Activated CD4-positive, alpha-beta T cell treated with anti-CD3 and anti-CD28 coated beads, Interleukin-2, amount 50 U/mL, for 24 hours (primary cell): ENCODE results near the gene SPATA31D4.

Experiments
- DNase-seq, 2 donors: peaks; one replicate each; pipeline ENCODE4 v3.0.0-alpha.2; 2020; ENCODE audit warnings: low read depth in 1 of 2, low spot score in 1 of 2

Gene SPATA31D4

DNA sequence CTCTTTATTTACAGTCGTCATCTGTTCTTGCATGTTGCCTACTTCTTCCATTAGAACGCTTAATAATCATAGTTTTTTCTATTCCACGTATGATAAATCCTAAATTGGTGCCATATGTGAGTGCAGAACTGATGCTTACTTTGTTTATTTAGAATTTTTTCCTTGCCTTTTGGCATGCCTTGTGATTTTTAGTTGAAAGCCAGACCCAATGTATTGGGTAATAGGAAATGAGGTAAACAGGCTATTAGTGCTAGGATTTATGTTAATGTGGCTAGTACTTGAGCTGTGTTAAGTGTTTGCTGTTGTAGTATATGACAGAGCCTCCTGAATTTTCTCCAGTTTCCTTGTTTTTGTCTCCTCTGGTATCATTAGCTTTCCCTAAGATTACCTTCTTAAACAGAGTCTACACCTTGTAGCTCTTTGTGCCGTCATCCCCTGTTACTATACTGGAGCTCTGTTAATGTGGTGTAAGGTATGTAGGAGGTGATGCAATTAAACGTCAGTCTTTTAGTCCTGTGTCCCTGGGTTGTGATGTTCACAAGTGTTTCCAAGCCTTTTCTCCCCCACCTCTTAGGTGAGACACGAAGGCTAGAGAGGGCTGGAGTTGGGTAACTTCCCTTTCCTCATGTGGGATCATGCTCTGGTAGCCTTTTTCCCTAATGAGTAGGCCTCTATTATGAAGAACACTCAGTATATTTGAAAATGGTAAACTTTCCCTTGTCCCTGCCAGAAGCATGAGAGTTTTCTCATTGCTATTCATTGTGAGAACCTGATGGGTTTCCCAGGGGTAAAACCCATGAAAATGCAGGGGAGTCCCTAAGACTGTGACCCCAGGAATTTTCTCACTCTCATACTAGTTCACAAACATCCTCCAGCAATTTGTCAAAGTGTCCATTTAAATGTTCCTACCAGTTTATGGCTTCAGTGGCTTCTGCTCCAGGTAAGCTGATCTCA, 36.3 kb downstream of the SPATA31D4 start:
- no peak for DNase-seq

GRCh38 chr9:81968026-81968425, 39.8 kb downstream of the SPATA31D4 start:
- DNase-seq = no peak

DNA sequence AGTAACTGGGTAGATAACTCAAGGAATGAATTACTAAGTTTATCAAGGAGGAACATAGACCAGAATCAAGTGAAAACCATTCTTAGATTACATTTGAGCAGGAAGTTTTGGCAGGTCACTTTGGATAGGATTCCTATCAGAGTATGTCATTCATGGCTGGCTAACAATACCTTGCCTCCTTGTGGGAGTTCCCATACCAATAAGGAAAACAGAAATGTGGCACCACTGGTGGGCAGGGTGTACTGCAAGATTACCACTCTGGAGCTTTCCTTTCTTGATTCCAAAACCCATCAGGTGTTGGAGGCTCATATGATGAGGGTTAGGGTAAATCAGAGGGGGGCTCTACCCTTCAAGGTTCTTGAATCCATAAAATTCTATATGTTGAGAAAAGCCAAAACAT, 41.7 kb downstream of the SPATA31D4 start:
- no peak for DNase-seq

GRCh38 chr9:81971727-81972126, 43.5 kb downstream of the SPATA31D4 start:
- DNase-seq = no peak

GRCh38 chr9:81974764-81975163, 46.5 kb downstream of the SPATA31D4 start:
- DNase-seq = no peak

DNA sequence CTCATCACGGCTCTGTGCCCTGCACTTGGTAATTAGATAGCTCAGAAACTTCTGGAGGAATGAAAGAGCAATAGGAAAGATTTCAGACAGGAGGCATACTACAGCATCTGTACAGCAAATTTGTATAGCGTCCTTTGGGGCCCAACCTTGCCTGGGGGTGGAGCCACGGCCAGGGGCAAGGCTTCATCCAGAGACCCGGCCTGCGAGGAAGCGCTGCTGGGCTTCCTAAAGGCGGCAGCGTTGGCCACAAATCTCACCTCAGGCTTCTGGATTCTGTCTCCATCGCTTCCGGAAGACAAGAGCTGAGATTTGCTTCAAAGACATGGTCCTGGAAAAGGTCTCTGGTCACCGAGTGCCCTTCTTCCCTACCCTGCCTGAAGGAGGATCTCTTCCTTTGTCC, 48.1 kb downstream of the SPATA31D4 start:
- DNase-seq = no peak

DNA sequence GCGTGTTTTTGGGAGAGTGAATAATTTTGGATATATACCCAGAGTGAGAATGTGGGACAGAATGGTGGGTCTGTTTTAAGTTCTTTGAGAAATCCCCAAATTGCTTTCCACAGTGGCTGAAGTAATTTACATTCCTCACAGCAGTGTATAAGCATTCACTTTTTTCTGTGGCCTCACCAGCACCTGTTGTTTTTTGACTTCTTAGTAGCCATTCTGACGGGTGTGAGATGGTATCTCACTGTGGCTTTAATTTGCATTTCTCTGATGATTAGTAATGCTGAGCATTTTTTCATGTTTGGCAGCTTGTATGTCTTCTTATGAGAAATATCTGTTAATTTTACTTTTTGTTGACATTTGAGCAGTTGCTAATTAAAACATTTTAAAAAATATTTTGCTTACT, 51.0 kb downstream of the SPATA31D4 start:
- no peak for DNase-seq

- DNase-seq = no peak
These were observed 52.3 kb downstream of the SPATA31D4 start for GRCh38 chr9:81980568-81980967.

DNA sequence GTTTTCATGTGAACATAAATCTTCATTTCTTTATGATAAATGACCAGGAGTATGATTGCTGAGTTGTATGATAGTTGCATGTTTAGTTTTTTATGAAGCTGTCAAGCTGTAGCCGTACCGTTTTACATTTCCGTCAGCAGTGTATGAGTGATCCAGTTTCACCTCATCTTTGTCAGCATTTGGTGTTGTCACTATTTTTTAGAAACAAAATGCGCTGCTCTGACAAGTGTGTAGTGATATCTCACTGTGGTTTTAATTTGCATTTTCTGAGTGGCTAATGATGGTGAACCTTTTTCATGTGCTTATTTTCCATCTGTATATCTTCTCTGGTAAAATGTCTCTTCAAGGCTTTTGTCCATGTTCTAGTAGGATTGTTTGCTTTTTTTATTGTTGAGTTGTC, 53.7 kb downstream of the SPATA31D4 start:
- no peak for DNase-seq
